Karpas-422 (cell line): ENCODE data around the gene DVL2. TPM values are rescaled to one million over a fixed set of nuclear protein-coding genes. Genes with fewer than 3 reads are reported as not detected.

Experiments used
- DNase-seq: peaks from one replicate; pipeline ENCODE4 v3.0.0-alpha.2; 2015
- H2AFZ ChIP-seq: fragments of 200-600 bp; sonication (generic); 2 replicates; pipeline ENCODE4 v1.6.1; 2014; ENCODE audit warnings: antibody characterized with exemption, low read length, mixed read lengths
- H3K27ac ChIP-seq: fragments of 200-600 bp; sonication (generic); 2 replicates; pipeline ENCODE4 v1.5.1; 2014; ENCODE audit warnings: mild to moderate bottlenecking, low read length, moderate library complexity
- H3K27me3 ChIP-seq: fragments of 200-600 bp; sonication (generic); 2 replicates; pipeline ENCODE4 v1.6.1; 2014; ENCODE audit warnings: low read length, mixed read lengths
- H3K36me3 ChIP-seq: fragments of 200-600 bp; sonication (generic); 2 replicates; pipeline ENCODE4 v1.6.1; 2014; ENCODE audit warnings: low read length, mixed read lengths; ENCODE audit not compliant: insufficient read depth
- H3K4me1 ChIP-seq: fragments of 200-600 bp; sonication (generic); 2 replicates; pipeline ENCODE4 v1.6.1; 2014; ENCODE audit warnings: mild to moderate bottlenecking, low read length, mixed read lengths
- H3K4me2 ChIP-seq: fragments of 200-600 bp; sonication (generic); 2 replicates; pipeline ENCODE4 v1.6.1; 2014; ENCODE audit warnings: low read length, low read depth, mild to moderate bottlenecking; ENCODE audit not compliant: poor library complexity, severe bottlenecking
- H3K4me3 ChIP-seq: fragments of 200-600 bp; sonication (generic); 2 replicates; pipeline ENCODE4 v1.5.1; 2014; ENCODE audit warnings: mild to moderate bottlenecking, antibody characterized with exemption, low read length, mixed read lengths
- H3K79me2 ChIP-seq: fragments of 200-600 bp; sonication (generic); 2 replicates; pipeline ENCODE4 v1.6.1; 2014; ENCODE audit warnings: mild to moderate bottlenecking, low read length, mixed read lengths
- H3K9ac ChIP-seq: fragments of 200-600 bp; sonication (generic); 2 replicates; pipeline ENCODE4 v1.6.0; 2014; ENCODE audit warnings: low read length
- H3K9me2 ChIP-seq: fragments of 200-600 bp; sonication (generic), shearing (Covaris generic); replicated peaks from 2 replicates; pipeline ENCODE4 v1.6.0; 2014; ENCODE audit warnings: mild to moderate bottlenecking, low read length, moderate library complexity; ENCODE audit not compliant: insufficient read depth
- H3K9me3 ChIP-seq: fragments of 300-700, 200-600 bp; sonication (generic); 2 replicates; pipeline ENCODE4 v1.6.1; 2014; ENCODE audit warnings: low read length, mixed read lengths
- H4K20me1 ChIP-seq: fragments of 200-600 bp; sonication (generic); 2 replicates; pipeline ENCODE4 v1.6.1; 2014; ENCODE audit warnings: mild to moderate bottlenecking, antibody characterized with exemption, low read length, low read depth; ENCODE audit not compliant: insufficient read depth
- small RNA-seq: library from RNA; depleted of rRNA; stranded (forward); fragments of <200 nt; gene quantifications from one replicate; pipeline ENCODE3, GENCODE V24; 2014
- total RNA-seq: library from RNA; depleted of rRNA; stranded (reverse); fragments of >200 nt; shearing (Covaris generic); gene quantifications from 2 replicates; pipeline ENCODE4 v1.2.3, GENCODE V29; 2014; ENCODE audit warnings: low replicate concordance; rRNA removed

Gene DVL2
- total RNA-seq, 1 experiment from 2014 or later, result 75.2 TPM

GRCh38 chr17:7176107-7176840 lies 58.0 kb downstream of the DVL2 start:
- Histone ChIP-seq H2AFZ (no peak overlapping the region), H3K4me3 (no peak overlapping the region), H3K9me2 (no peaks in the 10 kb centered on the region), H3K79me2 (no peaks in the 10 kb centered on the region), H3K9me3 (no peaks in the 10 kb centered on the region), H3K27me3 (no peaks in the 10 kb centered on the region), H3K4me1 (peaks cover 9% of the 10 kb centered on the region), H3K9ac (no peak overlapping the region), H4K20me1 (no peaks in the 10 kb centered on the region), H3K36me3 (no peaks in the 10 kb centered on the region), H3K27ac (no peak overlapping the region), H3K4me2 (no peak overlapping the region)
- no peak for DNase-seq

Small RNA genes lying within 50 kb of the gene (small RNA-seq; reads per million reads assigned to genes)
- not detected for gene AC120057.4
- 9.4 reads per million, percentile 90 among the genes with 10 or more reads in this experiment for gene MIR324
- not detected for gene RF00019

Other genes starting within 250 kb of the DVL2 start
- gene ALOX12, start 238.5 kb downstream of the DVL2 start, total RNA-seq, result not detected in 2 replicates
- gene RNASEK, start 221.9 kb downstream of the DVL2 start, total RNA-seq, result 107 and 310 TPM in 2 replicates
- gene BCL6B, start 211.5 kb downstream of the DVL2 start, total RNA-seq, result not detected in 2 replicates
- gene SLC16A13, start 198.5 kb downstream of the DVL2 start, total RNA-seq, result 1.3 and 6.0 TPM in 2 replicates
- not detected in 2 replicates for gene SLC16A11, start 190.4 kb downstream of the DVL2 start, total RNA-seq
- gene CLEC10A, start 154.3 kb downstream of the DVL2 start, total RNA-seq, result not detected in 2 replicates
- gene ASGR2, start 119.7 kb downstream of the DVL2 start, total RNA-seq, result not detected in 2 replicates
- 1.2 TPM in 1 of 2 replicates, not detected in the other for gene ASGR1, start 55.1 kb downstream of the DVL2 start, total RNA-seq
- 8.5 and 24.1 TPM in 2 replicates for gene DLG4, start 14.7 kb downstream of the DVL2 start, total RNA-seq
- gene ACADVL, start 14.6 kb downstream of the DVL2 start, total RNA-seq, result 245 and 371 TPM in 2 replicates
- gene PHF23, start 4.9 kb upstream of the DVL2 start, total RNA-seq, result 36.7 and 69.3 TPM in 2 replicates
- gene GABARAP, start 7.9 kb upstream of the DVL2 start, total RNA-seq, result 218 and 301 TPM in 2 replicates
- gene CTDNEP1, start 17.2 kb upstream of the DVL2 start, total RNA-seq, result 52.6 and 87.8 TPM in 2 replicates
- 38.8 and 53.4 TPM in 2 replicates for gene ELP5, start 17.7 kb upstream of the DVL2 start, total RNA-seq
- gene CLDN7, start 28.0 kb upstream of the DVL2 start, total RNA-seq, result not detected in 2 replicates
- 0.14 TPM in 1 of 2 replicates, not detected in the other for gene SLC2A4, start 47.2 kb upstream of the DVL2 start, total RNA-seq
- gene YBX2, start 60.1 kb upstream of the DVL2 start, total RNA-seq, result not detected in 2 replicates
- gene EIF5A, start 73.1 kb upstream of the DVL2 start, total RNA-seq, result 231 and 326 TPM in 2 replicates
- gene GPS2, start 80.8 kb upstream of the DVL2 start, total RNA-seq, result 36.9 and 63.1 TPM in 2 replicates
- gene NEURL4, start 94.8 kb upstream of the DVL2 start, total RNA-seq, result 11.1 and 21.2 TPM in 2 replicates
- 51.0 and 85.0 TPM in 2 replicates for gene ACAP1, start 102.0 kb upstream of the DVL2 start, total RNA-seq
- gene KCTD11, start 117.6 kb upstream of the DVL2 start, total RNA-seq, result 5.1 and 6.8 TPM in 2 replicates
- not detected in 2 replicates for gene TMEM95, start 120.6 kb upstream of the DVL2 start, total RNA-seq
- gene TNK1, start 146.6 kb upstream of the DVL2 start, total RNA-seq, result 0.75 and 3.8 TPM in 2 replicates
- 39.8 and 40.4 TPM in 2 replicates for gene PLSCR3, start 160.0 kb upstream of the DVL2 start, total RNA-seq
- gene TMEM256, start 169.6 kb upstream of the DVL2 start, total RNA-seq, result 262 and 330 TPM in 2 replicates
- gene NLGN2, start 173.3 kb upstream of the DVL2 start, total RNA-seq, result not detected in 2 replicates
- gene SPEM1, start 185.8 kb upstream of the DVL2 start, total RNA-seq, result not detected in 2 replicates
- gene SPEM2, start 191.1 kb upstream of the DVL2 start, total RNA-seq, result not detected in 2 replicates
- gene SPEM3, start 194.3 kb upstream of the DVL2 start, total RNA-seq, result not detected in 2 replicates
- 3.0 and 9.9 TPM in 2 replicates for gene TMEM102, start 200.9 kb upstream of the DVL2 start, total RNA-seq
- gene FGF11, start 205.0 kb upstream of the DVL2 start, total RNA-seq, result 0.32 and 0.67 TPM in 2 replicates
- 3.6 and 6.6 TPM in 2 replicates for gene CHRNB1, start 210.5 kb upstream of the DVL2 start, total RNA-seq
- gene ZBTB4, start 245.1 kb upstream of the DVL2 start, total RNA-seq, result 5.5 and 7.2 TPM in 2 replicates
- gene SLC35G6, start 246.9 kb upstream of the DVL2 start, total RNA-seq, result not detected in 2 replicates
- gene POLR2A, start 249.8 kb upstream of the DVL2 start, total RNA-seq, result 78.8 and 169 TPM in 2 replicates